Uterus (tissue), 4 donors: ENCODE data around the gene TMEM61. TPM values are rescaled to one million over a fixed set of nuclear protein-coding genes. Genes with fewer than 3 reads are reported as not detected.

Experiments used
- DNase-seq, 2 donors: peaks; one replicate each; pipeline ENCODE4 v3.0.0-alpha.2; 2019 to 2020
- H3K27ac ChIP-seq, 2 donors: fragments of 200-600 bp; sonication (generic); 1 replicate in 1 of 2; 2 replicates in 1 of 2; pipeline ENCODE4 v1.5.1; 2016 to 2018
- H3K27me3 ChIP-seq, 2 donors: fragments of 200-600 bp; sonication (generic); one replicate each; pipeline ENCODE4 v1.5.1; 2018 to 2019; ENCODE audit warnings: control low read depth in 1 of 2
- H3K36me3 ChIP-seq, 2 donors: fragments of 200-600 bp; sonication (generic); one replicate each; pipeline ENCODE4 v1.5.1; 2019; ENCODE audit warnings: control low read depth in 1 of 2
- H3K4me1 ChIP-seq, 2 donors: fragments of 200-600 bp; sonication (generic); one replicate each; pipeline ENCODE4 v1.5.1; 2018 to 2019; ENCODE audit warnings: control low read depth in 1 of 2
- H3K4me3 ChIP-seq, 2 donors: fragments of 200-600 bp; sonication (generic); 1 replicate in 1 of 2; 2 replicates in 1 of 2; pipeline ENCODE4 v1.5.1; 2018 to 2019; ENCODE audit warnings: mild to moderate bottlenecking in 1 of 2
- H3K9me3 ChIP-seq, 2 donors: fragments of 200-600 bp; sonication (generic); one replicate each; pipeline ENCODE4 v1.5.1; 2019; ENCODE audit warnings: control low read depth in 1 of 2
- POLR2A ChIP-seq, 2 donors: fragments of 450-650 bp; IDR thresholded peaks; one replicate each; pipeline ENCODE4 v1.6.1; 2016; ENCODE audit warnings: antibody characterized with exemption in 2 of 2, mild to moderate bottlenecking in 1 of 2, moderate library complexity in 1 of 2
- intact Hi-C: fragments of 100-400 bp; cut with DNase I; formaldehyde crosslinking; loops from one replicate; pipeline ENCODE4 v1.15.1; 2023; ENCODE audit warnings: low total_unique reads
- total RNA-seq, 4 donors: library from RNA; depleted of rRNA in 3 of 4; stranded (reverse); fragments of >200 nt in 3 of 4; gene quantifications; one replicate each; pipeline versions ENCODE4 v1.1.0 to v1.2.4, GENCODE V29; 2014 to 2023
- TF ChIP-seq, protein P1 (sequence below), 4 experiments: fragments of 200-600 bp in 2 of 4; fragments of 450-650 bp in 2 of 4; sonication (generic) in 2 of 4; IDR thresholded peaks; one replicate each; pipeline ENCODE4 v1.5.1; 2016 to 2019; ENCODE audit warnings: antibody characterized with exemption in 4 of 4, mild to moderate bottlenecking in 2 of 4, moderate library complexity in 1 of 4
- donor health status: DM: yes; HTN: yes; CAD: no.

The TMEM61 gene
- total RNA-seq, 4 donors from 2014 or later, result 0.35 TPM; not detected in 3

DNA sequence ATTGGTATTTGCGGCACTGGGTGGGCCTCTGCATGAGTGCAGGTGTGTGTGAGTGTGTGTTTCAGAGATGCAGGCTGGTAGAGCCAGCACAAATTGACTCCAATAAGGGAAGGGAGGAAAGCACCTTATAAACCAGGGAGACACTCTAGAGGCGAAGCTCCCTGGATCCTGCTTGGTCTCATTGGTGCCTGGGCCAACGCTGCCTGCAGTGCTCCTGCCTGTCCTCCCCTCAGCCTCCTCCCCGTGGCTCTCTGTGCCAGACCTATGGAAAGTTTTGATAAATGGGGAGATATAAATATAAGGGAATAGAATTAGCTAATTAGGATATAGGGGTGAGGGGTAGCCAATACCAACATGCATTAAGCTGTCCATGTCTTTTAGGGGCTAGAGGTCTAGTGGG lies 20.9 kb downstream of the TMEM61 start:
- Histone ChIP-seq H3K36me3 (no peaks in the 10 kb centered on the region), H3K4me3 (no peak overlapping the region), H3K4me1 (no peaks in the 10 kb centered on the region), H3K27me3 (no peaks in the 10 kb centered on the region), H3K27ac (no peak overlapping the region), H3K9me3 (no peaks in the 10 kb centered on the region)
- intact Hi-C loops, result no loop called here
- TF ChIP-seq POLR2A (IDR thresholded peaks at IDR 0.05), result no peak
- TF ChIP-seq, protein P1, sequence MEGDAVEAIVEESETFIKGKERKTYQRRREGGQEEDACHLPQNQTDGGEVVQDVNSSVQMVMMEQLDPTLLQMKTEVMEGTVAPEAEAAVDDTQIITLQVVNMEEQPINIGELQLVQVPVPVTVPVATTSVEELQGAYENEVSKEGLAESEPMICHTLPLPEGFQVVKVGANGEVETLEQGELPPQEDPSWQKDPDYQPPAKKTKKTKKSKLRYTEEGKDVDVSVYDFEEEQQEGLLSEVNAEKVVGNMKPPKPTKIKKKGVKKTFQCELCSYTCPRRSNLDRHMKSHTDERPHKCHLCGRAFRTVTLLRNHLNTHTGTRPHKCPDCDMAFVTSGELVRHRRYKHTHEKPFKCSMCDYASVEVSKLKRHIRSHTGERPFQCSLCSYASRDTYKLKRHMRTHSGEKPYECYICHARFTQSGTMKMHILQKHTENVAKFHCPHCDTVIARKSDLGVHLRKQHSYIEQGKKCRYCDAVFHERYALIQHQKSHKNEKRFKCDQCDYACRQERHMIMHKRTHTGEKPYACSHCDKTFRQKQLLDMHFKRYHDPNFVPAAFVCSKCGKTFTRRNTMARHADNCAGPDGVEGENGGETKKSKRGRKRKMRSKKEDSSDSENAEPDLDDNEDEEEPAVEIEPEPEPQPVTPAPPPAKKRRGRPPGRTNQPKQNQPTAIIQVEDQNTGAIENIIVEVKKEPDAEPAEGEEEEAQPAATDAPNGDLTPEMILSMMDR (IDR thresholded peaks at IDR 0.05), result no peak
- no peak for DNase-seq

DNA sequence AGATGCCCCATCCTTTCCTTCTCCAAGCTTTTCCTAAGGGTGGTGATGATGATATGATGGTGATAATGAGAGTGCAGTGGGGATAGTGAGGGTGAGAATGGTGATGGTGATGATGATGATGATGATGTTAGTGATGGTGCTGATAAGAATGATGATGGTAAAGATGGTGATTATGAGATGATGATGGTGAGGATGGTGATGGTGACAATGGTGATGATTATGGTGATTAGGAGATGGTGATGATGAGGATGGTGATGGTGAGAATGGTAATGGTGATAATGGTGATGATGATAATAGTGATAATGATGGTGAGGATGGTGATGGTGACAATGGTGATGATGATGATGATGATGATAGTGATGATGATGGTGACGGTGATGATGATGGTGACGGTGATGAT lies 22.3 kb downstream of the TMEM61 start:
- no peaks in the 10 kb centered on the region for H3K9me3 ChIP-seq
- no peaks in the 10 kb centered on the region for H3K36me3 ChIP-seq
- TF ChIP-seq, protein P1 (IDR thresholded peaks at IDR 0.05), result no peak
- no peak for TF ChIP-seq POLR2A (IDR thresholded peaks at IDR 0.05)
- H3K4me3 ChIP-seq, result no peak overlapping the region
- no peak for DNase-seq
- no peak overlapping the region for H3K27ac ChIP-seq
- H3K27me3 ChIP-seq, result no peaks in the 10 kb centered on the region
- intact Hi-C loops, result no loop called here
- H3K4me1 ChIP-seq, result no peaks in the 10 kb centered on the region

DNA sequence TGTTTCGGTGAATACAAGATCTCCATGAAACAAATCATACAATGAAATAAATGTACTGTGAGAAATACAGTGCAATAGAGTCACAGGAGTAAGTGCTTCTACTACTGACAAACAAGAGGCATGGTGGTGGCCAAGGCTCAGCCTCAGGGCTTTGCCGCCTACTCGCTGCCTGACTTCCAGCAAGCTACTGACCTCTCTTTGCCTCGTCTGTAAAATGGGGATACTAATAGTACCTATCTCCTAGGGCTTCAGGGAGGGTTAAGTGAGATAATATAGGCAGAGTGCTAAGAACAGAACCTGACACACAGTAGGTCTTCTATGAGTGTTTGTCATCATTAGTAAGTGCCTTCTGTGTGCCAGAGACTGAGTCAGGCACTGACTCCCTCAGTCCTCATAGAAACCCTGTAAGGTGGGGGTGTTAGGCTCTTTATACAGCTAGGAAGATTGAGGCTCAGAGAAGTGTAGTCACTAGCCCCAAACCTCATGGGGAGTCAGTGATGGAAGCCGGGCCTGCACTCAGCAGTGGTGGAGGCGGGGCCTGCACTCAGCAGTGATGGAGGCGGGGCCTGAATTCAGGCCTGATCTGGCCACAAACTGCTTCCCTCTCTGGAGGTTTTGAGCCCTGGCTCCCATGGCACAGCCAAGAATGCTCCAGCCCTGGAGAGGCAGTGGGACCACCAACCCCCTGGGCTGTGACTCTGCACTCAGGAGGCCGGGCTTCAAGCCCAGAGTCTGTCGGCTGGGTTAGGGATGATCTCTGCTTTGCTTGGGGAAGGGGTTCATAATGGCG lies 25.1 kb downstream of the TMEM61 start:
- Histone ChIP-seq H3K36me3 (no peaks in the 10 kb centered on the region), H3K9me3 (no peaks in the 10 kb centered on the region), H3K4me3 (no peak overlapping the region), H3K27me3 (no peaks in the 10 kb centered on the region), H3K27ac (no peak overlapping the region), H3K4me1 (no peaks in the 10 kb centered on the region)
- TF ChIP-seq, protein P1 (IDR thresholded peaks at IDR 0.05), result no peak
- TF ChIP-seq POLR2A (IDR thresholded peaks at IDR 0.05), result no peak
- no peak for DNase-seq
- intact Hi-C loops, result no loop called here

DNA sequence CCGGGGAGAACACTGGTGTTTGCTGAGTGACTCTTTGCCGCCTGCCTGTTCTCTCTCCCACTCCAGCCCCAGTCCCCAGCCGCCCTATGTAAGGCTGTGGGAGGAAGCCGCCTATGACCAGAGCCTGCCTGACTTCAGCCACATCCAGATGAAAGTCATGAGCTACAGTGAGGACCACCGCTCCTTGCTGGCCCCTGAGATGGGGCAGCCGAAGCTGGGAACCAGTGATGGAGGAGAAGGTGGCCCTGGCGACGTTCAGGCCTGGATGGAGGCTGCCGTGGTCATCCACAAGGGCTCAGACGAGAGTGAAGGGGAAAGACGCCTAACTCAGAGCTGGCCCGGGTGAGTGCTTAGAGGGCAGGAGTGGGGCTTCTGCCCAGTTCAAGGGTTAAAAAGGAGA lies 26.5 kb downstream of the TMEM61 start:
- Histone ChIP-seq H3K4me1 (no peaks in the 10 kb centered on the region), H3K9me3 (no peaks in the 10 kb centered on the region), H3K27ac (no peak overlapping the region), H3K36me3 (no peaks in the 10 kb centered on the region), H3K4me3 (no peak overlapping the region), H3K27me3 (no peaks in the 10 kb centered on the region)
- DNase-seq, result no peak
- TF ChIP-seq, protein P1 (IDR thresholded peaks at IDR 0.05), result no peak
- TF ChIP-seq POLR2A (IDR thresholded peaks at IDR 0.05), result no peak
- intact Hi-C loops, result no loop called here

DNA sequence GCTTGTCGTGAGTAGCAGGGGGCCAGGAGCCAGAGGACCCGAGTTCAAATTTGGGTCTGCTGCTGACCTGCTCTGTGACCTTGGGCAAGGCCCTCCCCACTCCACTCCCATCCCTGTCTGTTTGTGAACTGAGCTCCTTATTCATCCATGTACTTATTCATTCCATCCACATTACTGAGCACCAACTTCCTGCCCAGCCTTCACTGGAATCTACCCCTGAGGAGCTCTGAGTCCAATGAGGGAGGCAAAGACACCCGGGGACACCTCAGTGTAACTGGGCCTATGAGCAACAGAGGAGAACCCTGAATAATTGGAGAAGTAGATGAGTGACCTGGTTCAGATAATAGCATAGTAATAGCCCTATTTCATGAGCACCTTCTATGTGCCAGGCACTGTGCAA lies 27.2 kb downstream of the TMEM61 start:
- H3K4me3 ChIP-seq, result no peak overlapping the region
- H3K4me1 ChIP-seq, result no peaks in the 10 kb centered on the region
- H3K27ac ChIP-seq, result no peak overlapping the region
- TF ChIP-seq, protein P1 (IDR thresholded peaks at IDR 0.05), result no peak
- TF ChIP-seq POLR2A (IDR thresholded peaks at IDR 0.05), result no peak
- H3K36me3 ChIP-seq, result no peaks in the 10 kb centered on the region
- no peak for DNase-seq
- H3K27me3 ChIP-seq, result no peaks in the 10 kb centered on the region
- intact Hi-C loops, result no loop called here
- H3K9me3 ChIP-seq, result no peaks in the 10 kb centered on the region
